ENCODE measurements around the gene ACSS1.
A peak's percentile ranks its signal among the peaks of the same experiment; 100 is the strongest.

Gene ACSS1

GRCh38 chr20:25030007-25030648 is 27.8 kb downstream of the ACSS1 start:
- Histone ChIP-seq H3K9me3 (ENCODE audit: severe bottlenecking) (no peaks in the 10 kb centered on the region), H3K4me1 (ENCODE audit: insufficient read depth, poor library complexity, severe bottlenecking) (no peaks in the 10 kb centered on the region), H3K36me3 (ENCODE audit: low read depth) (no peaks in the 10 kb centered on the region), H3K4me3 (ENCODE audit: severe bottlenecking) (no peak overlapping the region), H3K27me3 (ENCODE audit: insufficient read depth, poor library complexity, severe bottlenecking) (no peaks in the 10 kb centered on the region), H3K27ac (ENCODE audit: poor library complexity, severe bottlenecking) (no peak overlapping the region)
- TF ChIP-seq CTCF (IDR thresholded peaks at IDR 0.05; ENCODE audit: poor library complexity, severe bottlenecking): no peak
- no peak for DNase-seq (ENCODE audit: low spot score)
- no peak for ATAC-seq (ENCODE audit: low read depth)

DNA sequence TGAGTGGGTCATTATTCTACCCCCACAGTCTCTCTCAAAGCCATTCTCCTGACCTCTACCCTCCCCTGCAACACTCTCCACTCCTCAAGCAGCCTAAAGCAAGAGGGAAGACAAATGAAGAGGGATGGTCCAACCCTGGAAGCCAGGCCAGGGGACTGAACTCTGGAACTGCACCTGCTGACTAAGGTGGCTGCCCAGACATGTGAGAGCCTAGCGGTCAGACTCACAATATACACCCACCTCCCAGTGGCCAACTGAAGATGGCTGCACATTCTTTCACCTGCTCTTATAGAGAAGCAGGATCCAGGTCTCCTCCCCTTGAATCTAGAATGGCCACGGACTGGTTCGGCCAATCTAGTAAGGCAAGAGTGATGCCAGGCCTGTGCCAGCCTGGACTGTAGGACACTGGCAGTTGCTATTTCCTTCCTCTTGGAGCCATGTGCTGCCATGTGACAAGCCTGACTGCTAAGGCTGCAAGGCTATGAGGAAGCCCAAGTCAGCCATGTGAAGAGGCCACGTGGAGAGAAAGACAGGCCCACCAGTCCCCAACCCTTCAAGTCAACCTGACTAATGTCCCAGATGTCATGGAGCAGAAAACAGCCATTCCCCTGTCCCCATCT is 31.8 kb downstream of the ACSS1 start:
- no peaks in the 10 kb centered on the region for H3K9me3 ChIP-seq (ENCODE audit: severe bottlenecking)
- H3K4me3 ChIP-seq (ENCODE audit: severe bottlenecking): no peak overlapping the region
- DNase-seq (ENCODE audit: low spot score): peak; percentile 25
- H3K27me3 ChIP-seq (ENCODE audit: insufficient read depth, poor library complexity, severe bottlenecking): no peaks in the 10 kb centered on the region
- no peak for TF ChIP-seq CTCF (IDR thresholded peaks at IDR 0.05; ENCODE audit: poor library complexity, severe bottlenecking)
- H3K4me1 ChIP-seq (ENCODE audit: insufficient read depth, poor library complexity, severe bottlenecking): peaks cover 7% of the 10 kb centered on the region
- no peak overlapping the region for H3K27ac ChIP-seq (ENCODE audit: poor library complexity, severe bottlenecking)
- no peaks in the 10 kb centered on the region for H3K36me3 ChIP-seq (ENCODE audit: low read depth)
- ATAC-seq (ENCODE audit: low read depth): no peak

- Histone ChIP-seq H3K27me3 (ENCODE audit: insufficient read depth, poor library complexity, severe bottlenecking) (no peaks in the 10 kb centered on the region), H3K4me3 (ENCODE audit: severe bottlenecking) (no peak overlapping the region), H3K9me3 (ENCODE audit: severe bottlenecking) (no peaks in the 10 kb centered on the region), H3K36me3 (ENCODE audit: low read depth) (no peaks in the 10 kb centered on the region), H3K4me1 (ENCODE audit: insufficient read depth, poor library complexity, severe bottlenecking) (peaks cover 7% of the 10 kb centered on the region), H3K27ac (ENCODE audit: poor library complexity, severe bottlenecking) (no peak overlapping the region)
- ATAC-seq (ENCODE audit: low read depth) (no peak), DNase-seq (ENCODE audit: low spot score) (peak; percentile 42)
- TF ChIP-seq CTCF (IDR thresholded peaks at IDR 0.05; ENCODE audit: poor library complexity, severe bottlenecking): no peak
These were observed 32.7 kb downstream of the ACSS1 start for GRCh38 chr20:25025091-25025861.

DNA sequence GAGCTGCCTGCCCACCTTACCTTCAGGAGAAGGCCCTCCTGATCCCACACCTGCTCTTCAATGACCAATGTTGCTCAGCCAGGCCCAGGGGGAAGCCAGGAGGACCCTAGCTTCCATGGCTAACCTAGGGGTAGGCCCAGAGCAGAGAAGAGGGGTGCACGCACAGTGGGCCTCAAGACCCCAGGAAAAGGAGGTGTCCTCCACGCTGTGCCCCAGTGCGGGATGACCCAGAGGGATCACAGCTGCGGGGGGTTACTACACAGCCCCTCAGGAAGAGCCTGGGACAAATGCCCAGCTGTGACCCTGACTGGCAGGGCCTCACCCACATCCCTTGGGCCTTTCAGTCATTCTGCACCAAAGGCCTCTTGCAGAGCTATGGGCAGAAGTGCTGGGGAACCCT is 33.8 kb downstream of the ACSS1 start:
- no peak for TF ChIP-seq CTCF (IDR thresholded peaks at IDR 0.05; ENCODE audit: poor library complexity, severe bottlenecking)
- DNase-seq (ENCODE audit: low spot score): peak; percentile 46
- H3K4me1 ChIP-seq (ENCODE audit: insufficient read depth, poor library complexity, severe bottlenecking): peaks cover 7% of the 10 kb centered on the region
- ATAC-seq (ENCODE audit: low read depth): no peak
- no peak overlapping the region for H3K4me3 ChIP-seq (ENCODE audit: severe bottlenecking)
- H3K9me3 ChIP-seq (ENCODE audit: severe bottlenecking): no peaks in the 10 kb centered on the region
- no peaks in the 10 kb centered on the region for H3K36me3 ChIP-seq (ENCODE audit: low read depth)
- no peak overlapping the region for H3K27ac ChIP-seq (ENCODE audit: poor library complexity, severe bottlenecking)
- no peaks in the 10 kb centered on the region for H3K27me3 ChIP-seq (ENCODE audit: insufficient read depth, poor library complexity, severe bottlenecking)
